NB4 (cell line): ENCODE data around the gene TUBB2B.

Experiments used
- CTCF ChIP-seq: IDR thresholded peaks from one replicate; pipeline ENCODE4 v1.5.1; 2012; ENCODE audit warnings: low read depth, low read length
- POLR2A ChIP-seq: IDR thresholded peaks from 2 replicates; pipeline ENCODE4 v1.6.1; 2011; ENCODE audit warnings: mild to moderate bottlenecking; ENCODE audit not compliant: insufficient read length; ENCODE audit errors: extremely low read depth
- TF ChIP-seq, protein P1 (sequence below): IDR thresholded peaks from 2 replicates; pipeline ENCODE4 v1.6.1; 2011; ENCODE audit warnings: low read depth, low read length

DNA sequence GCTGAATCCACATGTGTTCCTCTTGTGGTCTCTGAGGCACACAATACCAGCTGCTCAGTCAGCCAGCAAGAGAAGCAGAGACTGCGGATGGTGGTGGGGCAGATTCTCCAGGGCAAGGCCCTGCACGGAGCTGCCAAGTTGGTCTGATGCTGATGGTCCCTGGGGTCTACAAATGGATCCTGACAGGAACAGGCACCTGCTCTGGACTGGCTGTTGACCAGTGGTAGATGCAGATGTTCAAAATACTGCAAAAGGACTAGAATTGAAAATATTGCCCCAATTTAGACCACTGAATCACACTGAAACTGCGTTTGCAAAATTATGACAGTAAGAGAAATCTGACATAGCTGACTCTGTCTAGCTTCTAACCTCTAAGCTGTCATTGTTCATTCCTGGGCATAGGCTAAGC, 40.5 kb downstream of the TUBB2B start:
- no peak for TF ChIP-seq CTCF
- TF ChIP-seq POLR2A: no peak
- TF ChIP-seq, protein P1, sequence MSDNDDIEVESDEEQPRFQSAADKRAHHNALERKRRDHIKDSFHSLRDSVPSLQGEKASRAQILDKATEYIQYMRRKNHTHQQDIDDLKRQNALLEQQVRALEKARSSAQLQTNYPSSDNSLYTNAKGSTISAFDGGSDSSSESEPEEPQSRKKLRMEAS: no peak
